WTC11 (cell line): Measurements from ENCODE around the gene CNOT1. TPM values are rescaled to one million over a fixed set of nuclear protein-coding genes. Genes with fewer than 3 reads are reported as not detected.

Source experiments
- ATAC-seq: fragments of 200-7000 bp; cut with Tn5 transposase; 2 replicates; pipeline ENCODE4 v1.10.0; 2021; ENCODE audit warnings: mild to moderate bottlenecking, moderate library complexity
- CTCF ChIA-PET: fragments of 300-600 bp; sonication (Branson Sonifier 250); formaldehyde crosslinking; loops from one replicate; lab custom pipeline; 2021; ENCODE audit warnings: antibody characterized with exemption; lab: Charles Lee
- POLR2A ChIA-PET: fragments of 350-600 bp; sonication (Branson Sonifier 250); formaldehyde crosslinking; loops from one replicate; lab custom pipeline; 2021; ENCODE audit warnings: antibody characterized with exemption; lab: Charles Lee
- DNase-seq: peaks from one replicate; pipeline ENCODE4 v3.0.0; 2021; ENCODE audit warnings: low spot score
- H3K27ac Mint-ChIP-seq: 2 replicates; pipeline ENCODE4 v1.8.0; 2021; ENCODE audit warnings: mixed read lengths
- H3K27me3 Mint-ChIP-seq: 2 replicates; pipeline ENCODE4 v1.8.0; 2021; ENCODE audit warnings: low read depth, mild to moderate bottlenecking, moderate library complexity, mixed read lengths
- H3K36me3 Mint-ChIP-seq: 2 replicates; pipeline ENCODE4 v1.8.0; 2021; ENCODE audit warnings: mixed read lengths
- H3K4me1 Mint-ChIP-seq: 2 replicates; pipeline ENCODE4 v1.8.0; 2022; ENCODE audit warnings: mixed read lengths
- H3K4me3 Mint-ChIP-seq: 2 replicates; pipeline ENCODE4 v1.8.0; 2021; ENCODE audit warnings: mild to moderate bottlenecking, moderate library complexity, mixed read lengths
- H3K9me3 Mint-ChIP-seq: 2 replicates; pipeline ENCODE4 v1.8.0; 2021; ENCODE audit warnings: mixed read lengths
- AFF4 ChIP-seq: sonication (generic); formaldehyde crosslinking; IDR thresholded peaks from 2 replicates; pipeline ENCODE4 v1.8.1; 2023; ENCODE audit warnings: mild to moderate bottlenecking, missing genetic modification reagents, borderline replicate concordance
- ARID4B ChIP-seq: sonication (generic); formaldehyde crosslinking; IDR thresholded peaks from 2 replicates; pipeline ENCODE4 v1.8.0; 2023; ENCODE audit warnings: missing genetic modification reagents, mild to moderate bottlenecking, borderline replicate concordance
- CDX4 ChIP-seq: fragments of 250-450 bp; sonication (Bioruptor Pico); IDR thresholded peaks from 2 replicates; pipeline ENCODE4 v1.9.0; 2021; ENCODE audit warnings: moderate library complexity, mild to moderate bottlenecking, inconsistent platforms, borderline replicate concordance
- CTCF ChIP-seq: fragments of 200-600 bp; IDR thresholded peaks from 2 replicates; pipeline ENCODE4 v1.8.0; 2022; ENCODE audit warnings: antibody characterized with exemption
- E2F4 ChIP-seq: sonication (generic); formaldehyde crosslinking; IDR thresholded peaks from 2 replicates; pipeline ENCODE4 v1.8.1; 2022; ENCODE audit warnings: low read depth, mild to moderate bottlenecking, moderate library complexity, missing genetic modification reagents, borderline replicate concordance
- ETV6 ChIP-seq: sonication (generic); formaldehyde crosslinking; IDR thresholded peaks from 2 replicates; pipeline ENCODE4 v1.8.1; 2022; ENCODE audit warnings: mild to moderate bottlenecking, missing genetic modification reagents
- GRHL2 ChIP-seq: fragments of 250-450 bp; sonication (Bioruptor Pico); IDR thresholded peaks from 2 replicates; pipeline ENCODE4 v1.8.0; 2022; ENCODE audit warnings: mild to moderate bottlenecking, moderate library complexity; ENCODE audit not compliant: insufficient replicate concordance, severe bottlenecking
- IRF2 ChIP-seq: sonication (generic); formaldehyde crosslinking; IDR thresholded peaks from 2 replicates; pipeline ENCODE4 v1.8.0; 2022; ENCODE audit warnings: low read depth, missing genetic modification reagents, borderline replicate concordance
- MLX ChIP-seq: sonication (generic); formaldehyde crosslinking; IDR thresholded peaks from 2 replicates; pipeline ENCODE4 v1.8.1; 2023; ENCODE audit warnings: mild to moderate bottlenecking, missing genetic modification reagents, moderate library complexity
- MXD4 ChIP-seq: fragments of 250-450 bp; sonication (Bioruptor Pico); IDR thresholded peaks from 2 replicates; pipeline ENCODE4 v1.8.0; 2021; ENCODE audit warnings: mild to moderate bottlenecking, moderate library complexity, borderline replicate concordance
- NFATC4 ChIP-seq: fragments of 250-450 bp; sonication (Bioruptor Pico); IDR thresholded peaks from 2 replicates; pipeline ENCODE4 v1.9.0; 2021; ENCODE audit warnings: mild to moderate bottlenecking
- NFYB ChIP-seq: sonication (generic); formaldehyde crosslinking; conservative IDR thresholded peaks from 2 replicates; pipeline ENCODE4 v1.8.0; 2022; ENCODE audit warnings: low read depth, missing genetic modification reagents
- RELA ChIP-seq: sonication (generic); formaldehyde crosslinking; IDR thresholded peaks from 2 replicates; pipeline ENCODE4 v1.8.1; 2022; ENCODE audit warnings: missing genetic modification reagents, mild to moderate bottlenecking, borderline replicate concordance
- STAT6 ChIP-seq: sonication (generic); formaldehyde crosslinking; conservative IDR thresholded peaks from 2 replicates; pipeline ENCODE4 v1.8.1; 2023; ENCODE audit warnings: mild to moderate bottlenecking, low read depth, missing genetic modification reagents, moderate library complexity
- TEAD4 ChIP-seq: sonication (generic); formaldehyde crosslinking; IDR thresholded peaks from 2 replicates; pipeline ENCODE4 v1.8.0; 2022; ENCODE audit warnings: mild to moderate bottlenecking, missing genetic modification reagents
- TP53 ChIP-seq: sonication (generic); formaldehyde crosslinking; IDR thresholded peaks from 2 replicates; pipeline ENCODE4 v1.8.1; 2023; ENCODE audit warnings: mild to moderate bottlenecking, missing genetic modification reagents
- ZBTB21 ChIP-seq: sonication (generic); formaldehyde crosslinking; IDR thresholded peaks from 2 replicates; pipeline ENCODE4 v1.8.1; 2023; ENCODE audit warnings: mild to moderate bottlenecking, missing genetic modification reagents, borderline replicate concordance
- ZNF263 ChIP-seq: sonication (generic); formaldehyde crosslinking; IDR thresholded peaks from 2 replicates; pipeline ENCODE4 v1.8.1; 2022; ENCODE audit warnings: low read depth, mild to moderate bottlenecking, moderate library complexity, missing genetic modification reagents
- ZNF671 ChIP-seq: fragments of 250-450 bp; sonication (Bioruptor Pico); IDR thresholded peaks from 2 replicates; pipeline ENCODE4 v1.8.0; 2021; ENCODE audit warnings: mild to moderate bottlenecking
- total RNA-seq: library from RNA; stranded (reverse); gene quantifications from 3 replicates; pipeline ENCODE4 v1.2.3, GENCODE V29; 2021

Gene CNOT1
- total RNA-seq, 1 experiment from 2014 or later, result 314 TPM

- DNase-seq (no peak), ATAC-seq (no peak)
- Mint-ChIP-seq H3K9me3 (no peaks in the 10 kb centered on the region), H3K27ac (no peak overlapping the region), H3K4me1 (no peaks in the 10 kb centered on the region), H3K36me3 (peaks cover 87% of the 10 kb centered on the region), H3K27me3 (no peaks in the 10 kb centered on the region), H3K4me3 (no peak overlapping the region)
- ChIA-PET POLR2A (interaction anchor here (0.5 kb wide), 1 partner anchor 37 kb away, joined by 3 read pairs; no protein-coding TSS in a partner anchor), CTCF (no interaction called here)
- TF ChIP-seq TEAD4 (CRISPR knock-in tag) (no peak), IRF2 (CRISPR knock-in tag) (no peak), ZNF671 (no peak), GRHL2 (CRISPR knock-in tag) (no peak), E2F4 (CRISPR knock-in tag) (no peak), NFATC4 (CRISPR knock-in tag) (no peak), AFF4 (CRISPR knock-in tag) (no peak), NFYB (CRISPR knock-in tag) (no peak), STAT6 (CRISPR knock-in tag) (no peak), MLX (CRISPR knock-in tag) (no peak), ZNF263 (CRISPR knock-in tag) (no peak), MXD4 (CRISPR knock-in tag) (no peak), ETV6 (CRISPR knock-in tag) (no peak), RELA (CRISPR knock-in tag) (no peak), CTCF (no peak), ARID4B (CRISPR knock-in tag) (no peak), ZBTB21 (CRISPR knock-in tag) (no peak), TP53 (CRISPR knock-in tag) (no peak), CDX4 (CRISPR knock-in tag) (no peak)
Measured at GRCh38 chr16:58551496-58551895, 78.1 kb downstream of the CNOT1 start.
